Brain microvascular endothelial cell (primary cell): ENCODE data around the gene NEK7.

ENCODE experiments used
- DNase-seq: peaks from one replicate; pipeline ENCODE4 v3.0.0-alpha.2; 2020
- H3K27ac ChIP-seq: fragments of 250-450 bp; sonication (Bioruptor Pico); 2 replicates; pipeline ENCODE4 v1.5.1; 2020; ENCODE audit warnings: mild to moderate bottlenecking, moderate library complexity
- H3K27me3 ChIP-seq: fragments of 250-450 bp; sonication (Bioruptor Pico); replicated peaks from 2 replicates; pipeline ENCODE4 v1.5.1; 2020; ENCODE audit warnings: mild to moderate bottlenecking
- H3K36me3 ChIP-seq: fragments of 250-450 bp; sonication (Bioruptor Pico); replicated peaks from 2 replicates; pipeline ENCODE4 v1.5.1; 2020; ENCODE audit warnings: mild to moderate bottlenecking
- H3K4me3 ChIP-seq: 2 replicates; pipeline ENCODE4 v1.5.1; 2011; ENCODE audit warnings: low read depth, mild to moderate bottlenecking, control low read depth, low read length, moderate library complexity
- in situ Hi-C: cut with HindIII; loops from 2 replicates; pipeline ENCODE4 v1.10.0; 2017; ENCODE audit warnings: low sequenced_read_pairs, low pct_ligation_motif_present
- TF ChIP-seq, protein P1 (sequence below): IDR thresholded peaks from 2 replicates; pipeline ENCODE4 v1.5.1; 2011; ENCODE audit warnings: low read depth, mild to moderate bottlenecking, moderate library complexity, low read length, control low read depth, inconsistent platforms; ENCODE audit errors: missing control alignments

The NEK7 gene

DNA sequence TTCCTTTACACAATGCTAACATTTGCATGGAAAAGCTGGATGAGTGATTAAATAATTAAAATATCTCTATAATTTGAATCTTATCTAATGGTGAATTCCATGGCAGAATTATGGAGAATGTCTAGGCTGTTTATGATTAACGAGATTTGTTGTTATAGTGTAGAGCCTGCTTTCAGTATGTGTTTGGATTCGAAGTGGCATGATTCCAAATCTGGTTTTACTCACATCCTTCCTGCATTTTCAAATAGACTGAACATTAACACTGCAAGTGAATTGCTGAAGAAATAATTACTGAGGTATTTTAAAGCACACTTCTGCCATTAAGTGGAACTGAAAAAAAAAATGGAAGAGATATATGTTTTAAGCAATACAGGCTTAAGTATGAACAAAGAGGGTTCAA, 5.1 kb upstream of the NEK7 start:
- DNase-seq = no peak
- in situ Hi-C loops = no loop called here
- no peaks in the 10 kb centered on the region for H3K36me3 ChIP-seq
- no peaks in the 10 kb centered on the region for H3K27me3 ChIP-seq
- TF ChIP-seq, protein P1, sequence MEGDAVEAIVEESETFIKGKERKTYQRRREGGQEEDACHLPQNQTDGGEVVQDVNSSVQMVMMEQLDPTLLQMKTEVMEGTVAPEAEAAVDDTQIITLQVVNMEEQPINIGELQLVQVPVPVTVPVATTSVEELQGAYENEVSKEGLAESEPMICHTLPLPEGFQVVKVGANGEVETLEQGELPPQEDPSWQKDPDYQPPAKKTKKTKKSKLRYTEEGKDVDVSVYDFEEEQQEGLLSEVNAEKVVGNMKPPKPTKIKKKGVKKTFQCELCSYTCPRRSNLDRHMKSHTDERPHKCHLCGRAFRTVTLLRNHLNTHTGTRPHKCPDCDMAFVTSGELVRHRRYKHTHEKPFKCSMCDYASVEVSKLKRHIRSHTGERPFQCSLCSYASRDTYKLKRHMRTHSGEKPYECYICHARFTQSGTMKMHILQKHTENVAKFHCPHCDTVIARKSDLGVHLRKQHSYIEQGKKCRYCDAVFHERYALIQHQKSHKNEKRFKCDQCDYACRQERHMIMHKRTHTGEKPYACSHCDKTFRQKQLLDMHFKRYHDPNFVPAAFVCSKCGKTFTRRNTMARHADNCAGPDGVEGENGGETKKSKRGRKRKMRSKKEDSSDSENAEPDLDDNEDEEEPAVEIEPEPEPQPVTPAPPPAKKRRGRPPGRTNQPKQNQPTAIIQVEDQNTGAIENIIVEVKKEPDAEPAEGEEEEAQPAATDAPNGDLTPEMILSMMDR = no peak
- no peak overlapping the region for H3K27ac ChIP-seq
- no peak overlapping the region for H3K4me3 ChIP-seq

- Histone ChIP-seq H3K4me3 (no peak overlapping the region), H3K36me3 (peaks cover 2% of the 10 kb centered on the region), H3K27me3 (no peaks in the 10 kb centered on the region), H3K27ac (no peak overlapping the region)
- in situ Hi-C loops = no loop called here
- TF ChIP-seq, protein P1 = no peak
- DNase-seq = peak; percentile 66
Observed at GRCh38 chr1:198153103-198153502, 3.7 kb upstream of the NEK7 start.

- Histone ChIP-seq H3K27me3 (no peaks in the 10 kb centered on the region), H3K4me3 (no peak overlapping the region), H3K27ac (no peak overlapping the region), H3K36me3 (peaks cover 2% of the 10 kb centered on the region)
- in situ Hi-C loops = no loop called here
- TF ChIP-seq, protein P1 = peak; percentile 18
- peak; percentile 34 for DNase-seq
Observed at GRCh38 chr1:198153804-198154203, 3.0 kb upstream of the NEK7 start.

- H3K27ac ChIP-seq = peak overlapping the region; percentile 57
- peaks cover 2% of the 10 kb centered on the region for H3K36me3 ChIP-seq
- TF ChIP-seq, protein P1 = no peak
- DNase-seq = peak; percentile 54
- H3K27me3 ChIP-seq = no peaks in the 10 kb centered on the region
- no peak overlapping the region for H3K4me3 ChIP-seq
- in situ Hi-C loops = no loop called here
Observed at GRCh38 chr1:198155253-198155652, 1.5 kb upstream of the NEK7 start.

GRCh38 chr1:198156111-198156744, 570 bp upstream of the NEK7 start:
- Histone ChIP-seq H3K27ac (peak overlapping the region; percentile 81), H3K27me3 (no peaks in the 10 kb centered on the region), H3K36me3 (peaks cover 2% of the 10 kb centered on the region), H3K4me3 (peak overlapping the region; percentile 80)
- in situ Hi-C loops = no loop called here
- peak; percentile 78 for DNase-seq
- TF ChIP-seq, protein P1 = peak; percentile 90
